ENCODE results near the gene SLC25A17.
"Not testable (repeated sequence)": the region's sequence is repeated elsewhere in the genome, so short reads cannot be mapped to it uniquely, and the experiment has no call there.

The SLC25A17 gene

DNA sequence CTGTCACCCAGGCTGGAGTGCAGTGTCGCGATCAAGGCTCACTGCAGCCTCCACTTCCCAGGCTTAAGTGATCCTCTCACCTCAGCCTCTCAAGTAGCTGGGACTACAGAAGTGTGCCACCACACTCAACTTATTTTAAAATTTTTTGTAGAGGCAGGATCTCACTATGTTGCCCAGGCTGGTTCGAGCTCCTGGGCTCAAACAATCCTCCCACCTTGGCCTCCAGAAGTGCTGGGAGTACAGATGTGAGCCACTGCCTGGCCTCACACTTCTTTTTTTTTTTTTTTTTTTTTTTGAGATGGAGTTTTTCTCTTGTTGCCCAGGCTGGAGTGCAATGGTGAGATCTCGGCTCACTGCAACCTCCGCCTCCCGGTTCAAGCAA lies 99.0 kb downstream of the SLC25A17 start:
- DNase-seq (ENCODE audit: low read depth), result not testable (repeated sequence)
